CD8-positive, alpha-beta memory T cell (primary cell): ENCODE measurements around the gene SMC3. TPM values are rescaled to one million over a fixed set of nuclear protein-coding genes. Genes with fewer than 3 reads are reported as not detected.

Source experiments
- CTCF ChIA-PET: fragments of 350-600 bp; sonication (Branson Sonifier 250); formaldehyde crosslinking; loops from one replicate; lab custom pipeline; 2021; ENCODE audit warnings: antibody characterized with exemption; lab: Charles Lee
- POLR2A ChIA-PET: fragments of 350-600 bp; sonication (Branson Sonifier 250); formaldehyde crosslinking; loops from one replicate; lab custom pipeline; 2021; ENCODE audit warnings: antibody characterized with exemption; lab: Charles Lee
- DNase-seq, 5 donors: peaks; one replicate each; pipeline versions ENCODE4 v3.0.0 to v3.0.0-alpha.2; 2020 to 2022; ENCODE audit warnings: mixed read lengths in 1 of 5
- H3K27ac ChIP-seq: one replicate; pipeline ENCODE4 v1.7.0; 2013; ENCODE audit warnings: low read depth, mild to moderate bottlenecking, low read length, moderate library complexity
- H3K27me3 ChIP-seq: 2 replicates; pipeline ENCODE4 v1.7.0; 2013; ENCODE audit warnings: low read length, mild to moderate bottlenecking; ENCODE audit not compliant: insufficient read depth, poor library complexity, severe bottlenecking
- H3K36me3 ChIP-seq: 2 replicates; pipeline ENCODE4 v1.7.0; 2013; ENCODE audit warnings: mild to moderate bottlenecking, low read length, moderate library complexity; ENCODE audit not compliant: insufficient read depth
- H3K4me1 ChIP-seq: 2 replicates; pipeline ENCODE4 v1.7.0; 2013; ENCODE audit warnings: mild to moderate bottlenecking, low read length, moderate library complexity; ENCODE audit not compliant: insufficient read depth
- H3K4me3 ChIP-seq: 2 replicates; pipeline ENCODE4 v1.7.0; 2013; ENCODE audit warnings: mild to moderate bottlenecking, low read length
- H3K9me3 ChIP-seq: 2 replicates; pipeline ENCODE4 v1.7.0; 2013; ENCODE audit warnings: mild to moderate bottlenecking, low read length
- H3K27ac Mint-ChIP-seq, 8 donors: one replicate each; pipeline ENCODE4 v1.8.0; 2020 to 2021; ENCODE audit warnings: mixed read lengths in 8 of 8, mild to moderate bottlenecking in 6 of 8, inconsistent platforms in 3 of 8, moderate library complexity in 3 of 8
- H3K27me3 Mint-ChIP-seq, 2 donors: one replicate each; pipeline ENCODE4 v1.8.0; 2020 to 2021; ENCODE audit warnings: mixed read lengths in 2 of 2, mild to moderate bottlenecking in 1 of 2, moderate library complexity in 1 of 2
- H3K36me3 Mint-ChIP-seq, 3 donors: one replicate each; pipeline ENCODE4 v1.8.0; 2020 to 2021; ENCODE audit warnings: mixed read lengths in 3 of 3, inconsistent platforms in 1 of 3, mild to moderate bottlenecking in 1 of 3
- H3K4me1 Mint-ChIP-seq, 3 donors: one replicate each; pipeline ENCODE4 v1.8.0; 2020 to 2021; ENCODE audit warnings: mixed read lengths in 3 of 3, inconsistent platforms in 1 of 3, mild to moderate bottlenecking in 1 of 3
- H3K4me3 Mint-ChIP-seq, 7 donors: one replicate each; pipeline ENCODE4 v1.8.0; 2020 to 2021; ENCODE audit warnings: mixed read lengths in 7 of 7, mild to moderate bottlenecking in 6 of 7, moderate library complexity in 4 of 7, inconsistent platforms in 2 of 7
- H3K9me3 Mint-ChIP-seq, 5 donors: one replicate each; pipeline ENCODE4 v1.8.0; 2020 to 2022; ENCODE audit warnings: mixed read lengths in 5 of 5, mild to moderate bottlenecking in 3 of 5, moderate library complexity in 2 of 5, inconsistent platforms in 1 of 5
- polyA plus RNA-seq: library from polyadenylated mRNA; unstranded; fragments of 300-500 nt; fragmentation: Illumina TruSeq; gene quantifications from one replicate; pipeline ENCODE4 v1.2.3, GENCODE V29; 2021
- total RNA-seq, 2 experiments: library from RNA; stranded (reverse); gene quantifications; one replicate each; pipeline ENCODE4 v1.2.3, GENCODE V29; 2021

SMC3 gene
- total and polyA plus RNA-seq, 3 experiments from 2014 or later = 77.7 to 102 (median 77.9) TPM

DNA sequence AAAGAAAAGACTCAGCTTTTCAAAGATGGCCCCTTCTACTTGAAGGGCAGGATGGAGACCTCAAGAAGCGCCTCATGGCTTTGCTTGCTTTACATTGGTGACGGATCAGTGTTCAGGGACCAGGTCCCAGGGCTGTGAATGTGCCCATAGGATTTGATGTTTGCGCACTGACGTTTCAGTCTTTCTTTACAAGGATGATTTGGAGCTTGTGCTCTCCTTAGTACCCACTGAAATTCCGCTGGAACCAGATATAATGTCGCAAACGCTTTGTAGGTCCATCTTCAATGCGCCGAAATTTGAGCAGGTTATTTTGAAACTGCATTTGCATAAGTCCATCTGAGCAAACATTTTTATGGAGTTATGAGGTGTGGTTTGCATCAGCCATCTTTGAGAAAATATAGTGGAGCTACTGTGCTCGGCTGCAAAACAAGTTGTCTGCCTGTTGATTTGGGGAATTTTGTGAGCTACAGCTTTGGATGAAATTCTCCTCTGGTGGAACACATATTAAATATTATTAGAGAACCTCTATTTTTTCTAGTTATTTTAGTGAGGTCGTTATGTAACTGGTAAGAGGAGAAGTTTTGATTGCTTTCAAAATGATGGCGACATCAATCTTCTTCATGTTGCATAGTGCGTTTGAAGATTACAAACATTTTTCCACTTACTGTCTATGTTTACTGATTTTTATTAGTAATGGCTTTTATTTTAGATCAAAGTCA, 79.1 kb downstream of the SMC3 start:
- CTCF ChIA-PET = no interaction called here

DNA sequence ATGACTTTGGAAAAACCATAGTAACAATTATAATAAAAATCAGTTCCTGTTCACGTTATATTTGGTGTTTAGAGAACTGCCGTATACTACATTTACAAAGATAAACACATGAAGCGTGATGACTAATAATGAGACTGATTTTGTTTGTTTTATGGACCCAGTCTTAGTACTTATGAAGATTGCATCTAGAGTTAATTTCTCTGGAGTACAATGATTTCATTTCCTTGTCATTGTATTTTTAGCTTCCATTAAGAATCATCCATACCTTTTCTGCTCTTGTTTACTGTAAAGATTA, 79.6 kb downstream of the SMC3 start:
- Mint-ChIP-seq H3K36me3 (no peaks in the 10 kb centered on the region), H3K27me3 (peaks cover 42 to 82% of the 10 kb centered on the region in 2 donors), H3K4me3 (no peak overlapping the region), H3K27ac (no peak overlapping the region), H3K9me3 (no peaks in the 10 kb centered on the region), H3K4me1 (peaks cover 11 to 35% (median 26%) of the 10 kb centered on the region in 3 donors)
- POLR2A ChIA-PET = interaction anchor here (0.5 kb wide), 1 partner anchor 436 kb away, joined by 4 read pairs; no protein-coding TSS in a partner anchor
- Histone ChIP-seq H3K4me1 (peaks cover 19% of the 10 kb centered on the region), H3K4me3 (no peak overlapping the region), H3K27me3 (peaks cover 29% of the 10 kb centered on the region), H3K27ac (peak overlapping the region; percentile 35), H3K9me3 (no peaks in the 10 kb centered on the region), H3K36me3 (no peaks in the 10 kb centered on the region)
- no peak for DNase-seq
- CTCF ChIA-PET = no interaction called here

More for the DNA sequence above, 79.1 kb downstream of the SMC3 start:
- Histone ChIP-seq H3K27me3 (peaks cover 29% of the 10 kb centered on the region), H3K4me1 (peaks cover 19% of the 10 kb centered on the region), H3K36me3 (no peaks in the 10 kb centered on the region), H3K27ac (peak overlapping the region; percentile 35), H3K4me3 (no peak overlapping the region), H3K9me3 (no peaks in the 10 kb centered on the region)
- DNase-seq = no peak
- no peak overlapping the region for H3K4me3 Mint-ChIP-seq
- POLR2A ChIA-PET = no interaction called here
- no peaks in the 10 kb centered on the region for H3K9me3 Mint-ChIP-seq
- H3K27me3 Mint-ChIP-seq = peaks cover 42 to 81% of the 10 kb centered on the region in 2 donors
- H3K27ac Mint-ChIP-seq = no peak overlapping the region
- peaks cover 10 to 35% (median 29%) of the 10 kb centered on the region in 3 donors for H3K4me1 Mint-ChIP-seq
- no peaks in the 10 kb centered on the region for H3K36me3 Mint-ChIP-seq

DNA sequence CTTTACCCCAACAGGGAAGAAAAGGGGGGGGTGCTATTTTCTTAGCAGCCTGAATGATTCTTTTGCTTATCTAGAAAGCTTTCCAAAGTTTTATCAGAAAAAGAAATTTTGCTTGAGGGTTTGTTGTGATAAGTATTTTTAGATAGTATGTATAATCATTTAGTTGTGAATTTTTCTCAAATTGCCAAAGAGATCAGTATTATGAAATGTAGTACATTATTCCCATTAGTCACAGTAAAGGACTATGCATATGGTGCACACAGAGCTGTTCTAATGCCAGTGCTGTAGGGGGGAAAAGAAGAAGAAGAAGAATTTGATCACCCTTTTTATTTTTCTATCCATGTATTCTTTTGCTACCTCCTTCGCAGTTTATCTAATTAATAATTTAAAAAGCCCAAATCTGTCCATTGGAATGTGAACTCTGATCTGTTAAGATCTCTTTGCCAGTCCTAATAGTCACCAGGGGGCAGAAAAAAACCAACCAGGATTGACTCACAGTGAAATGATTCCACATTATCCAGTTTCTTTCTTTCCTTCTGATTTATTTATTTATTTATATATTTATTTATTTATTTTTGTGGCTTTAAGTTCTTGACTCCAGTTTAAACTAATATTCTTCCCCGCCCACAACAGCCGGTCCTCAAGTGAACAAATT, 81.3 kb downstream of the SMC3 start:
- no peak overlapping the region for H3K27ac Mint-ChIP-seq
- Histone ChIP-seq H3K36me3 (no peaks in the 10 kb centered on the region), H3K27me3 (peaks cover 14% of the 10 kb centered on the region), H3K4me3 (no peak overlapping the region), H3K4me1 (peaks cover 7% of the 10 kb centered on the region), H3K9me3 (no peaks in the 10 kb centered on the region), H3K27ac (no peak overlapping the region)
- H3K4me3 Mint-ChIP-seq = no peak overlapping the region
- ChIA-PET POLR2A (no interaction called here), CTCF (no interaction called here)
- peaks cover 30 to 81% of the 10 kb centered on the region in 2 donors for H3K27me3 Mint-ChIP-seq
- DNase-seq = no peak
- no peaks in the 10 kb centered on the region for H3K9me3 Mint-ChIP-seq
- peaks cover 6 to 25% (median 12%) of the 10 kb centered on the region in 3 donors for H3K4me1 Mint-ChIP-seq
- H3K36me3 Mint-ChIP-seq = no peaks in the 10 kb centered on the region

DNA sequence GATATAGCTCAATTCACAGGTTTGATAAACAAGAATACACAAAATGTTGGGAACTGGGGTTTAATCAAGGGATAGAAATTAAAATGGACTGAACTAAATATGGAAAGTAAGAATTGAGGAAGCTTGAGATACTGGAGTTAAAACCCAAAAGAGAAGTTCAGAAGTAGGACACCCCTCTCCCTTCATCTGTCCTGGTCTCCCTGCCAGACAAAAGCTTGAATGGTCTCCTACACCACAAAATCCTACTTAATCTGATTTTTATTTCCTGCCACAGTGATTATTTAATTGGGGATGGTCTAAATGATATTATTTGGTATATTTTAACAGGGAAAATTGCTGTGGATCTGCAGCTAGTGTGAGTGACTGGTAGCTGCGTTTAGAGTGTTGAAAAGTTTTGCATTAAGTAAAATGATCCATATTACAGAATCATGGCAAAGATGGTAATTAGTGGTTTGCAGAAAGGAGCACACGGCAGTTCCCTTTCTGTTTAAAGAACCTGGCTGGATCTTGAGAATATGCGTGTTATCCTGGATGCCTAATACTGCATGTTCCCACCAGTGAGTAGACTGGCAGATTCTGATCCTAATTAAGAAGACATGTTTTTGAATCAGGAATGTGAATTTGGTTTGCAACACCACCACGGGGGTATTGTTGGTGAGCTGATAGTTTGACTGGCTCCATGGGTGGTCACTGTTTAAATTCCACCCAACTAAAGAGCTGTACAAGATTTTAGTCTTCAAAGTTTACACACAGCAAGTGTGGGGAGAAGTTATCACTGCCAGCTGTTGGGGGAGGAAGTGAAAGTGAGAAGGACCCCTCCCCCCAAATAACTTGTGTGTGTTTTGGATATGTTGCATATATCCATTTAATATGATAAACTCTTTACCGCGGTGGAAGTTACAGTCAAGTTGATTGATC, 82.1 kb downstream of the SMC3 start:
- no peak overlapping the region for H3K27ac ChIP-seq
- H3K27ac Mint-ChIP-seq = peak overlapping the region in 1 of 8 donors; percentile 23
- CTCF ChIA-PET = no interaction called here

DNA sequence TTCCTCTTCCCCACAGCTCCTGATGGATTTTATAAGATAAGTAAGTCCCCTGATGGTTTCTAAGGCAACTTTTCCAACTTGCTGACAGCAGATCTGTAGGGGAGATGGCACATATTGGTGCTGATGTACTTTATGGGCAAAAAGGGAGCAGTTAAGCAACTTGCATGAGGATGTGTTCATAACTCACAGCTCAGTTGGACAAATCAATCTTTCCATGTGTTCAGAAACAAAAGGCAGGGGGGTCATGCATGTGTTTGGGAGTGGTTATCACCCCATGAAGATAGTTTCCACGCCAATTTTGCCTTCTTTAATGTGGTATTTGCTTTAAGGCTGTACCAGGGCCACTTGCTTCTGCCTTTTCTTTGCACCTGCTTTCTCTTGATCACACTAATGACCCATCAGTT, 82.8 kb downstream of the SMC3 start:
- Mint-ChIP-seq H3K36me3 (no peaks in the 10 kb centered on the region), H3K27me3 (peaks cover 22 to 85% of the 10 kb centered on the region in 2 donors), H3K9me3 (no peaks in the 10 kb centered on the region), H3K4me1 (peaks cover 4 to 17% (median 4%) of the 10 kb centered on the region in 3 donors), H3K27ac (no peak overlapping the region), H3K4me3 (no peak overlapping the region)
- POLR2A ChIA-PET = no interaction called here
- Histone ChIP-seq H3K9me3 (no peaks in the 10 kb centered on the region), H3K4me3 (no peak overlapping the region), H3K36me3 (no peaks in the 10 kb centered on the region), H3K27me3 (peaks cover 14% of the 10 kb centered on the region), H3K4me1 (peaks cover 3% of the 10 kb centered on the region), H3K27ac (no peak overlapping the region)
- CTCF ChIA-PET = no interaction called here
- no peak for DNase-seq

More for the DNA sequence above, 82.1 kb downstream of the SMC3 start:
- H3K4me3 ChIP-seq = no peak overlapping the region
- DNase-seq = no peak
- no peaks in the 10 kb centered on the region for H3K36me3 ChIP-seq
- Mint-ChIP-seq H3K36me3 (no peaks in the 10 kb centered on the region), H3K4me3 (no peak overlapping the region), H3K9me3 (no peaks in the 10 kb centered on the region), H3K4me1 (peaks cover 6 to 24% (median 11%) of the 10 kb centered on the region in 3 donors), H3K27me3 (peaks cover 28 to 87% of the 10 kb centered on the region in 2 donors)
- peaks cover 14% of the 10 kb centered on the region for H3K27me3 ChIP-seq
- peaks cover 6% of the 10 kb centered on the region for H3K4me1 ChIP-seq
- POLR2A ChIA-PET = no interaction called here
- H3K9me3 ChIP-seq = no peaks in the 10 kb centered on the region

DNA sequence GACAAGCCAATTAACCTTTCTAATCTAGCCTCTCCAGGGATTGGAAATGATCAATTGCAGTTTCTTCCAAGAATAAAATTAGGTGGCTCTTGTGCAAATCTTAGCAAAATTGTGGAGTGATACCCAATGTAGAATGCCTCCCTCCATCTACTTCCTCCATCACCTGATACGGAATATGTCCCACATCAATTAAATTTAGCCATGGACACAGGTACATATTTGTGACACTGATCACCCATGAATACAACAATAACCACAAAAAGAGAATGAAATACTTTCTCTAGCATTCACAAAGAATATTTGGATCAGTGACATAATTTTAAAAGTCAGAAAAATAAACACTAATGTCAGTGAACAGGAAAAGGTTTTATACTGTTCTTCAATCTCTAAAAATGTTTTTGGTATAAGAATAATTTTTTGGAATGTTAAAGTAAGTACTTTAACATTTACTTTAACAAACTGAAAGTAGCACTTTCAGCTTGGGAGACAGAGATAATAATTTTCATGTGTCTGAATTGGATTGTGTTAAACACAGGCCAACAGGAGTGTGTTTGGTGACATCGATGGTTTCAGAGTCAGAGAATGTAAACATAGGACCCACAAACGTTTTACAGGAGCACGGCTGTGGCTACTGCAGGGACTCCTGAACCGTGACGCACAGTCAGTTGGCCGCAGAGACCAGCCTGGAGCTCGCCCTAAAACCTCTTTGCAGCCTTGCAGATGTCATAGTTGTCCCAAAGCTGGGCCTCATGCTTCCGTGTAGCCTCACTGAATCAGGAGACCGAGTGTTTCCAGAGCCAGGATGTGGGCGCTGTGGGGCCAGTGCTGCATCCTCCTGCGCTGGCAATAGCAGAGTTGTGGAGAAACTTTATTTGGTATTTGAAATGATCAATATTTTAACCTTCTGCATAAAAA, 83.8 kb downstream of the SMC3 start:
- H3K36me3 ChIP-seq = no peaks in the 10 kb centered on the region
- H3K4me3 Mint-ChIP-seq = no peak overlapping the region
- no peak overlapping the region for H3K4me3 ChIP-seq
- H3K27ac ChIP-seq = no peak overlapping the region
- peaks cover 3% of the 10 kb centered on the region for H3K4me1 ChIP-seq
- H3K36me3 Mint-ChIP-seq = no peaks in the 10 kb centered on the region
- peaks cover 3 to 15% (median 4%) of the 10 kb centered on the region in 3 donors for H3K4me1 Mint-ChIP-seq
- H3K27me3 ChIP-seq = peaks cover 11% of the 10 kb centered on the region
- ChIA-PET CTCF (no interaction called here), POLR2A (no interaction called here)
- peak overlapping the region in 1 of 8 donors; percentile 15 for H3K27ac Mint-ChIP-seq
- no peaks in the 10 kb centered on the region for H3K9me3 Mint-ChIP-seq
- DNase-seq = peak in 1 of 5 donors; percentile 0
- peaks cover 17 to 83% of the 10 kb centered on the region in 2 donors for H3K27me3 Mint-ChIP-seq
- no peaks in the 10 kb centered on the region for H3K9me3 ChIP-seq

DNA sequence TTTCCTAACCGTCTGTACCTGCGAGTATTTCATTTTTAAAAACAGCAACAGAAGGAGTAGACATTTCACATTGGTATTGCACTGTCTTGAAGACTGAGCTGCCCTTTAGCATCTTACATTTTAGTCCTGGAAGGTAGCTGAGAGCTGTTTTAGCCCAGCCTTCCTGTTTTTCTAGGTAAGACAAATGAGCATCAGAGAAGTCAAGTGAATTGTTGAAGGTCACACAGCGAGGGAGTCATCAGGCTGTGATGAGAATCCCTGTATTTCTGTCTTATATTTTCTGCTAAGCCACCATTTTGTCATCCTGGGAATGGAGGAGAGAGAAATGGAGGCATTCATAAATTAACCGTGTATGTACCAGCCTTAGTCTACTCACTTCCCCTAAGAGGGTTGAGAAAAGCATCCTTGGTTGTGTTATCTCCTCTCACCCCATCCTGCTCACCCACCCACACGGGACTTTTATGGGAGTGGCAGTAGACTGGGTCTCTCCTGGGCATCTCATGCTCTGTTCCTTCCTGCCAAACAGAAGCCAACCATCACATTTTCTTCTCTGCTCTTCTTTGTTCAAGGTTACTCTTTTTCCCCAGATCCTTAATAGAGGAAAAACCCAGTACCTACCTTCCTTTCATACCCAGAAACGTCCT, 85.1 kb downstream of the SMC3 start:
- Histone ChIP-seq H3K4me3 (no peak overlapping the region), H3K27me3 (peaks cover 8% of the 10 kb centered on the region), H3K9me3 (no peaks in the 10 kb centered on the region), H3K36me3 (no peaks in the 10 kb centered on the region), H3K4me1 (peaks cover 3% of the 10 kb centered on the region), H3K27ac (no peak overlapping the region)
- no peak for DNase-seq
- no peak overlapping the region for H3K27ac Mint-ChIP-seq
- H3K4me3 Mint-ChIP-seq = no peak overlapping the region
- H3K27me3 Mint-ChIP-seq = peaks cover 11 to 80% of the 10 kb centered on the region in 2 donors
- ChIA-PET POLR2A (no interaction called here), CTCF (no interaction called here)
- no peaks in the 10 kb centered on the region for H3K9me3 Mint-ChIP-seq
- peaks cover 0 to 1% (median 0%) of the 10 kb centered on the region in 3 donors for H3K36me3 Mint-ChIP-seq
- peaks cover 3 to 15% (median 4%) of the 10 kb centered on the region in 3 donors for H3K4me1 Mint-ChIP-seq
